Measurements from ENCODE around the gene ENOPH1.

- TF ChIP-seq, protein P1, sequence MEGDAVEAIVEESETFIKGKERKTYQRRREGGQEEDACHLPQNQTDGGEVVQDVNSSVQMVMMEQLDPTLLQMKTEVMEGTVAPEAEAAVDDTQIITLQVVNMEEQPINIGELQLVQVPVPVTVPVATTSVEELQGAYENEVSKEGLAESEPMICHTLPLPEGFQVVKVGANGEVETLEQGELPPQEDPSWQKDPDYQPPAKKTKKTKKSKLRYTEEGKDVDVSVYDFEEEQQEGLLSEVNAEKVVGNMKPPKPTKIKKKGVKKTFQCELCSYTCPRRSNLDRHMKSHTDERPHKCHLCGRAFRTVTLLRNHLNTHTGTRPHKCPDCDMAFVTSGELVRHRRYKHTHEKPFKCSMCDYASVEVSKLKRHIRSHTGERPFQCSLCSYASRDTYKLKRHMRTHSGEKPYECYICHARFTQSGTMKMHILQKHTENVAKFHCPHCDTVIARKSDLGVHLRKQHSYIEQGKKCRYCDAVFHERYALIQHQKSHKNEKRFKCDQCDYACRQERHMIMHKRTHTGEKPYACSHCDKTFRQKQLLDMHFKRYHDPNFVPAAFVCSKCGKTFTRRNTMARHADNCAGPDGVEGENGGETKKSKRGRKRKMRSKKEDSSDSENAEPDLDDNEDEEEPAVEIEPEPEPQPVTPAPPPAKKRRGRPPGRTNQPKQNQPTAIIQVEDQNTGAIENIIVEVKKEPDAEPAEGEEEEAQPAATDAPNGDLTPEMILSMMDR (optimal IDR thresholded peaks at IDR 0.05 in 1 of 3, IDR thresholded peaks at IDR 0.05 in 1 of 3, conservative IDR thresholded peaks at IDR 0.05 in 1 of 3; ENCODE audit: extremely low read depth in 1 of 3, insufficient read depth in 2 of 3, low read length in 3 of 3): no peak
- TF ChIP-seq EZH2 (IDR thresholded peaks at IDR 0.05; ENCODE audit: low read length): no peak
These were observed 39.5 kb downstream of the ENOPH1 start for GRCh38 chr4:82469791-82470345.
